Activated CD8-positive, alpha-beta memory T cell treated with anti-CD3 and anti-CD28 coated beads, Interleukin-2, amount 50 U/mL, for 48 hours (primary cell): ENCODE measurements around the gene AGO3.
A peak's percentile ranks its signal among the peaks of the same experiment; 100 is the strongest.

ENCODE experiments used
- DNase-seq: peaks from one replicate; pipeline ENCODE4 v3.0.0-alpha.2; 2020

Gene AGO3

GRCh38 chr1:36098650-36099365 lies 167.9 kb downstream of the AGO3 start:
- no peak for DNase-seq

GRCh38 chr1:36099681-36100341 lies 168.9 kb downstream of the AGO3 start:
- peak; percentile 90 for DNase-seq

DNA sequence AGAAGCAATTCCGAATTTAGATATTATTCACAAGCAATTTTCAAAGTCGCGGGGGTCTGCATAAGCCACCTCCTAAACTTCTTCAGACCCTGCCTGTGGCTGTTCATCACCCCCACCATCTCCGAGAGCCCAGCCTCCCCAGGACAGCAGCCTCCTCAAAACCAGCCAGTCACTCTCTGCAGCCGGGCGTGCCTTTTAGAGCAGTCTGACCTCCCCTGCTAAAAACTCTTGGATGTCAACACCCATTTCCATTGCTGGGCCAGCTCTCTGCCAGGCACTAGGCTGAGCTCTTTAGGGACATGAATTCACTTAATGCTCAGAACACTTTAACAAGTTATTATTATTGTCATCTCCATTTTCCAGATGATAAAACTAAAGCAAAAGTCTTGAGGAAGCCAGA lies 169.5 kb downstream of the AGO3 start:
- DNase-seq: no peak

DNA sequence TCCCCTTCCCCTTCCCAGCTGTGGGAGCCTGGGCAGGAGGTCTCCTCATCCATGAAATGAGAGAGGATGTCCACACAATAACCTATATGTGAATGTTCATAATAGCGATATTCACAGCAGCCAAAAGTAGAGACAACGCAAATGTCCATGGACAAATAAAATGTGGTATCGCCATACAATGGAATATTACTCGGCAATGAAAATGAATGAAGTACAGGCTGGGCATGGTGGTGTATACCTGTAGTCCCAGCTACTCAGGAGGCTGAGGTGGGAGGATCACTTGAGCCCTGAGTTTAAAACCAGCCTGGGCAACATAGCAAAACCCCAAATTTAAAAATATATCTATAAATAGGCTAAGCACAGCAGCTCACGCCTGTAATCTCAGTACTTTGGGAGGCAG lies 170.6 kb downstream of the AGO3 start:
- DNase-seq: no peak

- DNase-seq: no peak
These were observed 175.4 kb downstream of the AGO3 start for GRCh38 chr1:36106269-36106668.

- DNase-seq: no peak
These were observed 176.5 kb downstream of the AGO3 start for GRCh38 chr1:36107394-36107793.

- DNase-seq: no peak
These were observed 177.4 kb downstream of the AGO3 start for GRCh38 chr1:36108314-36108713.

DNA sequence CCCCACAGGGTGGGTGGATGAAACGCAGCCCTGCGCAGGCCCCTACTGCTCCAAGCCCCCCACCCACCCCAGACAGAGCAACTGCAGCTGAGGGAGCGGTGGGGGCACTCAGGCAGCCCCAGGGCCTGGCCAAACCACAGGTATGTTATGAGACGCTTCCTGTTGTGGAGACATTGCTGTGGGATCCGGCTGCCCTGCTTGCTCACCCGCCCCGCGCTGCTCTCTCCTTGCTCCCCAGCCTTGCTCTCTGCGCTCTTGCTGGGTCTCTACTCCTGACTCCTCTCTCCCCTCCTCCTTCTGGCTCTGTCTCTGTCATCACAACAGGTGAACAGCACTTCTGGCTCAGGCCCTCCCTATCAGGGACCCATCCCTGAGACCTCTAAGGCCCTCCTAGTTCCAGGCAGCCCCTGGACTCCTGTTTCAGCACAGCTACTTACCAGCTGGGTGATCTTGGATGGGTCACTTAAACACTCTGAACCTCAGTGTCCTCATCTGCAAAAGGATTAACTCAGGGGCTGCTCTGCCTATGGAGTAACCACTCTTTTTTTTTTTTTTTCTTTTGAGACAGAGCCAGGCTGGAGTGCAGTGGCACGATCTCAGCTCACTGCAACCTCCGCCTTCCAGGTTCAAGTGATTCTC lies 178.3 kb downstream of the AGO3 start:
- DNase-seq: peak; percentile 71

DNA sequence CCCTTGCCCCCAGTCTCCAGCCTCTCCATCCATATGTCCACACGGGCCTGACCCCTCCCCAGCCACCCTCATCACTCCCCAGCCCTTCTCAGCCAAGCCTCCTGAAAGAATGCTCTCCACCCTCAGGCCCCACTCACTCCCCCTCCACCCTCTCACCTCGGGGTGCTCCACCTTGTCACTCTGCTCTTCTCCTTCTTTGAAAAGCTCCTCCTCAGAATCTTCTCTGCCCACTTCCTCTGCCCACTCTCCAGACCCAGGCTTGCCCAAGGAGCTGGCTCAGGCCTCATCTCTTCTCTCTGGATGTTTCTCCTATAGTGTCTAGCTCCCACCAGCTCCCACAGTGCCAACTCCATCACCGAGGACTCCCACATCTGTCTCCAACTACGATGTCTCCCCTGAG lies 180.2 kb downstream of the AGO3 start:
- DNase-seq: no peak

DNA sequence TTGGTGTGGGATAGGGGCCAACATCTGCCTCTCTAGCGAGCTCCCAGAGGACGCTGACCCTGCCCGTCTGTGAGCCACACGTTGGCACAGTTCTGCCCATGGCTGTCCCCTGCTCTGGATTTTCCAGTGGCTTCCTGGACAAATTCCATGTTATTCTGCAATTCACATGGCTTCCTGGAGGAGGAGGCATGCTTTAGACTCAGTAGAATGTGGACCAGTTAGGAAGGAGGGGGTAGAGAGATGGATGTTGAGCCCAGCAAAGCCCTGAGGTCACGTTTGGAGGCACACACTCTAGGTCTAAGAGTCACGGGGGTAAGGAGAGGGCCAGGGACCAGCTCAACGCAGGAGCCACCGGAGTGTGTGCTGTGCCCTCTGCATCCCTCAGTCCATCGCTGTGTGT lies 181.9 kb downstream of the AGO3 start:
- DNase-seq: no peak

GRCh38 chr1:36114371-36114770 lies 183.5 kb downstream of the AGO3 start:
- DNase-seq: no peak

- DNase-seq: no peak
These were observed 184.3 kb downstream of the AGO3 start for GRCh38 chr1:36115200-36115669.

DNA sequence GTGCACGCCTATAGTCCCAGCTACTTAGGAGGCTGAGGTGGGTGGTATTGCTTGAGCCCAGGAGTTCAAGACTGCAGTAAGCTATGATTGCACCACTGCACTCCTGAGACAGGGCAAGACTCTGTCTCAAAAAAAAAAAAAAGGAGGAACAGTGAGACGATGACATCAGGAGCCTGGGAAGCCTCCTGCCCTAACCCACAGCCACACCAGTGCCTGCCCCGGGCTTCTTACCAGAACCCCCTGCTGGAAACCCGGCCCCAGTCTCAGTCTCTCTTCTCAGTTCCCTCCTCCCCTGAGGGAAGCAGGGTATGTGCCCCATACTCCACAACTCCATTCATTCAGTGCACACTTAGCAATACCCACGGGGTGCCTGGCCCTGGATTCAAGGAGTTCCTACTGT lies 185.0 kb downstream of the AGO3 start:
- no peak for DNase-seq

- no peak for DNase-seq
These were observed 186.0 kb downstream of the AGO3 start for GRCh38 chr1:36116901-36117300.

- DNase-seq: no peak
These were observed 187.7 kb downstream of the AGO3 start for GRCh38 chr1:36118447-36119204.

DNA sequence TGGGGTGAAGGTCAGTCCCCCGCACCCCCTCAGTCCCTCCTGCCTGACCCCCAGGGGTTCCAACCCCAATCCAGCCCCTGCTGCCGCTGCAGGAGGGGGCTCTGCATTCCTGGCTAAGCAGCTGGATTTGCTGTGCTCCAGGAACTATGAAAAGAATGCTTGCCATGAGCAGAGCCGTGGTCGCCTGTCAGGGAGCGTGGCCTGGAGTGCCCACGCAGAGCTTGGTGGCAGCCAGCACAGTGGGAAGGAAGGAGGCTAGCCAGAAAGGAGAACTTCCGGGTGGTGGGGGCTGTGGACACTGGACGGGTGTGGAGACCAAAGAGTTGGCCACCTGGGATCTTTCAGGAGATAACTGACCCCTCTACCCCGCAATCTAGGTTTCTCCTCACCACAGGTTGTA lies 188.6 kb downstream of the AGO3 start:
- DNase-seq: no peak
